ENCODE data around the gene OGFOD3.
"Not testable (repeated sequence)": the region's sequence is repeated elsewhere in the genome, so short reads cannot be mapped to it uniquely, and the experiment has no call there.

The OGFOD3 gene

GRCh38 chr17:82458885-82459424 is 40.6 kb upstream of the OGFOD3 start:
- H3K27ac ChIP-seq: peak overlapping the region; percentile 91
- TF ChIP-seq, protein P1, sequence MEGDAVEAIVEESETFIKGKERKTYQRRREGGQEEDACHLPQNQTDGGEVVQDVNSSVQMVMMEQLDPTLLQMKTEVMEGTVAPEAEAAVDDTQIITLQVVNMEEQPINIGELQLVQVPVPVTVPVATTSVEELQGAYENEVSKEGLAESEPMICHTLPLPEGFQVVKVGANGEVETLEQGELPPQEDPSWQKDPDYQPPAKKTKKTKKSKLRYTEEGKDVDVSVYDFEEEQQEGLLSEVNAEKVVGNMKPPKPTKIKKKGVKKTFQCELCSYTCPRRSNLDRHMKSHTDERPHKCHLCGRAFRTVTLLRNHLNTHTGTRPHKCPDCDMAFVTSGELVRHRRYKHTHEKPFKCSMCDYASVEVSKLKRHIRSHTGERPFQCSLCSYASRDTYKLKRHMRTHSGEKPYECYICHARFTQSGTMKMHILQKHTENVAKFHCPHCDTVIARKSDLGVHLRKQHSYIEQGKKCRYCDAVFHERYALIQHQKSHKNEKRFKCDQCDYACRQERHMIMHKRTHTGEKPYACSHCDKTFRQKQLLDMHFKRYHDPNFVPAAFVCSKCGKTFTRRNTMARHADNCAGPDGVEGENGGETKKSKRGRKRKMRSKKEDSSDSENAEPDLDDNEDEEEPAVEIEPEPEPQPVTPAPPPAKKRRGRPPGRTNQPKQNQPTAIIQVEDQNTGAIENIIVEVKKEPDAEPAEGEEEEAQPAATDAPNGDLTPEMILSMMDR (conservative IDR thresholded peaks at IDR 0.05): no peak
- 0 out of 2 replicates have a peak, but pooled peaks have one; percentile 5 for TF ChIP-seq ZFX (IDR thresholded peaks at IDR 0.05)

GRCh38 chr17:82458179-82458884 is 39.9 kb upstream of the OGFOD3 start, which contains the start of gene NARF:
Gene NARF (plus strand): TSS chr17:82458741. CDS start chr17:82458804, 63 bp downstream.
- H3K27ac ChIP-seq: peak within 1 kb of the TSS; percentile 91

GRCh38 chr17:82457929-82458178 is 39.5 kb upstream of the OGFOD3 start:
- TF ChIP-seq ZFX (IDR thresholded peaks at IDR 0.05): no peak
- TF ChIP-seq, protein P1 (conservative IDR thresholded peaks at IDR 0.05): no peak
- H3K27ac ChIP-seq: peak overlapping the region; percentile 91

More at GRCh38 chr17:82458179-82458884, 39.9 kb upstream of the OGFOD3 start, which contains the start of gene NARF:
- peak; percentile 64; the same call in 1 of the 2 replicates for TF ChIP-seq ZFX (IDR thresholded peaks at IDR 0.05)
- TF ChIP-seq, protein P1 (conservative IDR thresholded peaks at IDR 0.05): no peak

DNA sequence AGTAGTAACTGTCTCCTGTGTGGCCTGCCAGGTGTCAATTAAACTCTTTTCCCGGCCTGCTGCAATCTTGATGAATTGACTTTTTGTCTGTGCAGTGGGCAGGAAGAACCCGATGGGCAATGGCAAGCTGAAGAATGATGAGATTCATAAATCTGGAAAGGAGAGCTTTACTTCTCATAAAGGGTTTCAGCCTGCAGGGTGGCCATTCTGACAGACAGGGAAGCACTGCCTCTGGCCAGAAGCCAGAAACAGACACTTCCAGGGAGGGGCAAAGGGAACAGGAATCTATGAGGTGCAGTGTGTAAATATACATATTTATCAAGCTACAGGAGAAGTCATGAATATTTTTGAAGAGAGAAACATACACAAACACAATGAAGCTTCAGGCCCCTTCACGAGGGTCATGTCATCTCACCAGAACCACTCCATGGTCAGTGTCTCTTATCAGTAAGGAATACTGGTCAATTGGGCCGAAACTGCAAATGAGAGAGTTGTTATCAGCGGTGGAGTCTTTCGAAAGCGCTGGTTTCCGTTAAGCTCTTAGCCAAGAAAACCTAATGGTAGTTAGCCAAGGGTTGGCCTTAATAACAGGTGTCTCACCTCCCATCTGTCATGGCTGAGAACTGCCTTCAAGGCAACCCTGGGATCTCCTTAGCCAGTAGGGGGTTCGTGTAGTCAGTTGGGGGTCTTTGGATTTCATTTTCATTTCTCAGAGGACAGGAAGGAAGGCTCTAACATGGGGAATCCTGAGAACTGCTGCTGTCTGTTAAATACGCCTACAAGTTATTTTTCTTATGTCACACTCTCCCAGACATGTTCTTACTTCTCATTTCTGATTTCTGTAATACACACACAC is 38.9 kb upstream of the OGFOD3 start:
- no peak for TF ChIP-seq ZFX (IDR thresholded peaks at IDR 0.05)
- TF ChIP-seq, protein P1 (conservative IDR thresholded peaks at IDR 0.05): no peak
- H3K27ac ChIP-seq: peak overlapping the region; percentile 91

DNA sequence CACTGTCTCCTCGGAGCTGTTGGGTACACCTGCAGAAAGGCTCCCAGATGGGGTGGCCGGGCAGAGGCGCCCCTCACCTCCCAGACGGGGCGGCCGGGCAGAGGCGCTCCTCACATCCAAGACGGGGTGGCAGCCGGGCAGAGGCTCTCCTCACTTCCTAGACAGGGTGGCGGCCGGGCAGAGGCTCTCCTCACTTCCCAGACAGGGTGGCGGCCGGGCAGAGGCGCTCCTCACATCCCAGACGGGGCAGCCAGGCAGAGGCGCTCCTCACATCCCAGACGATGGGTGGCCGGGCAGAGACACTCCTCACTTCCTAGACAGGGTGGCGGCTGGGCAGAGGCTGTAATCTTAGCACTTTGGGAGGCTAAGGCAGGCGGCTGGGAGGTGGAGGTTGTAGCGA is 35.3 kb upstream of the OGFOD3 start:
- H3K27ac ChIP-seq: not testable (repeated sequence)

GRCh38 chr17:82453151-82453550 is 34.8 kb upstream of the OGFOD3 start:
- not testable (repeated sequence) for H3K27ac ChIP-seq

- TF ChIP-seq, protein P1 (conservative IDR thresholded peaks at IDR 0.05): no peak
- TF ChIP-seq ZFX (IDR thresholded peaks at IDR 0.05): no peak
- H3K27ac ChIP-seq: no peak overlapping the region
Measured at GRCh38 chr17:82452162-82452561, 33.8 kb upstream of the OGFOD3 start.

DNA sequence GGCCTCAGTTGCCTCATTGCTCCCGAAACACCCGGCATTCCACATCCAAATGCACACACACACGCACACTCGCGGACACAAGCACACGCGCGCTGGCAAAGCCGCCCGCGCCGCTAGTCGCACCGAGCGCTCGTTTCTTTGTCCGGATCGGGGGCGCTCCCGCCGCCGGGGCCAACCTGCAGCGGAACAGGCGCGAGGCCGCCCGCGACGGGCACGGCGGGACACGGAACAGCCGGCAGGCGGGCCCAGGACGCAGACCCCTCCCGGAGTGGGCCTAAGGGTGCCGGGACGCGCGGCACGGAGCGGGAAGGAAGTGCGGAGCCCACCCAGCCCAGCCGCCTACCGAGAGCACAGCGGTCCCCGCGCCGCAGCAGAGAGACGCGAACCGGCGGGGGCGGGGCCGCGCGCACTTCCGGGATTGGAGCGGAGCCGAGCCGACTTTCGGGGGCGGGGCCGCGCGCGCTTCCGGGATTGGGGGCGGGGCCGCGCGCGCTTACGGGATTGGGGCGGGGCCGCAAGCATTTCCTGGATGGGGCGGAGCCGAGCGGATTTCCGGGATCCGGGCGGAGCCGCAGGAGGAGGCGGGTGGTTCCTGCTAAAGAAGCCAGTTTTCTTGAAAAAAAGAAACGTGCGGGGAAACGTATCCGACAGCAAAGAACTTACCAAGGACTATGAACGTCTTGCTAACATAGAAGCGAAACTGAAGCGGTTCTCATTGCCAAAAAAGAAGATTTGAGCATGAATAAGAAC is 32.1 kb upstream of the OGFOD3 start, which contains the start of gene CYBC1:
Gene CYBC1, minus strand, starts transcription at position 396 of the 750 bp plus-strand sequence. CDS start 1,498 bp downstream, outside the sequence.
- peak; percentile 56; the same call in 1 of the 2 replicates for TF ChIP-seq ZFX (IDR thresholded peaks at IDR 0.05)
- TF ChIP-seq, protein P1 (conservative IDR thresholded peaks at IDR 0.05): no peak
- peak within 1 kb of the TSS; percentile 94 for H3K27ac ChIP-seq

Data from C4-2B (cell line).